ENCODE data around the gene BCR.

The BCR gene

GRCh38 chr22:23268139-23268712, 87.9 kb downstream of the BCR start:
- no peaks in the 10 kb centered on the region for H3K27me3 ChIP-seq (ENCODE audit: insufficient read depth, poor library complexity, severe bottlenecking)
- no peak overlapping the region for H3K4me3 ChIP-seq (replicated peaks; ENCODE audit: insufficient read depth, low read length)
- H3K27ac ChIP-seq (replicated peaks): no peak overlapping the region
- DNase-seq (ENCODE audit: low read depth in 1 of 2, low spot score in 1 of 2): no peak
- TF ChIP-seq SPI1 (IDR thresholded peaks at IDR 0.05; ENCODE audit: borderline replicate concordance, low read depth) (no peak), CTCF (IDR thresholded peaks at IDR 0.05; ENCODE audit: insufficient read depth, low read length) (no peak), POLR2AphosphoS5 (IDR thresholded peaks at IDR 0.05; ENCODE audit: low read depth) (no peak), GABPA (IDR thresholded peaks at IDR 0.05; ENCODE audit: low read depth) (no peak)
- TF ChIP-seq, protein P1, sequence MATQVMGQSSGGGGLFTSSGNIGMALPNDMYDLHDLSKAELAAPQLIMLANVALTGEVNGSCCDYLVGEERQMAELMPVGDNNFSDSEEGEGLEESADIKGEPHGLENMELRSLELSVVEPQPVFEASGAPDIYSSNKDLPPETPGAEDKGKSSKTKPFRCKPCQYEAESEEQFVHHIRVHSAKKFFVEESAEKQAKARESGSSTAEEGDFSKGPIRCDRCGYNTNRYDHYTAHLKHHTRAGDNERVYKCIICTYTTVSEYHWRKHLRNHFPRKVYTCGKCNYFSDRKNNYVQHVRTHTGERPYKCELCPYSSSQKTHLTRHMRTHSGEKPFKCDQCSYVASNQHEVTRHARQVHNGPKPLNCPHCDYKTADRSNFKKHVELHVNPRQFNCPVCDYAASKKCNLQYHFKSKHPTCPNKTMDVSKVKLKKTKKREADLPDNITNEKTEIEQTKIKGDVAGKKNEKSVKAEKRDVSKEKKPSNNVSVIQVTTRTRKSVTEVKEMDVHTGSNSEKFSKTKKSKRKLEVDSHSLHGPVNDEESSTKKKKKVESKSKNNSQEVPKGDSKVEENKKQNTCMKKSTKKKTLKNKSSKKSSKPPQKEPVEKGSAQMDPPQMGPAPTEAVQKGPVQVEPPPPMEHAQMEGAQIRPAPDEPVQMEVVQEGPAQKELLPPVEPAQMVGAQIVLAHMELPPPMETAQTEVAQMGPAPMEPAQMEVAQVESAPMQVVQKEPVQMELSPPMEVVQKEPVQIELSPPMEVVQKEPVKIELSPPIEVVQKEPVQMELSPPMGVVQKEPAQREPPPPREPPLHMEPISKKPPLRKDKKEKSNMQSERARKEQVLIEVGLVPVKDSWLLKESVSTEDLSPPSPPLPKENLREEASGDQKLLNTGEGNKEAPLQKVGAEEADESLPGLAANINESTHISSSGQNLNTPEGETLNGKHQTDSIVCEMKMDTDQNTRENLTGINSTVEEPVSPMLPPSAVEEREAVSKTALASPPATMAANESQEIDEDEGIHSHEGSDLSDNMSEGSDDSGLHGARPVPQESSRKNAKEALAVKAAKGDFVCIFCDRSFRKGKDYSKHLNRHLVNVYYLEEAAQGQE (IDR thresholded peaks at IDR 0.05; ENCODE audit: insufficient replicate concordance, low read depth): no peak

GRCh38 chr22:23268877-23269276, 88.6 kb downstream of the BCR start:
- TF ChIP-seq SPI1 (IDR thresholded peaks at IDR 0.05; ENCODE audit: borderline replicate concordance, low read depth) (no peak), CTCF (IDR thresholded peaks at IDR 0.05; ENCODE audit: insufficient read depth, low read length) (no peak), GABPA (IDR thresholded peaks at IDR 0.05; ENCODE audit: low read depth) (no peak), POLR2AphosphoS5 (IDR thresholded peaks at IDR 0.05; ENCODE audit: low read depth) (no peak)
- TF ChIP-seq, protein P1 (IDR thresholded peaks at IDR 0.05; ENCODE audit: insufficient replicate concordance, low read depth): no peak
- DNase-seq (ENCODE audit: low read depth in 1 of 2, low spot score in 1 of 2): no peak
- H3K27ac ChIP-seq (replicated peaks): no peak overlapping the region
- H3K4me3 ChIP-seq (replicated peaks; ENCODE audit: insufficient read depth, low read length): no peak overlapping the region
- H3K27me3 ChIP-seq (ENCODE audit: insufficient read depth, poor library complexity, severe bottlenecking): no peaks in the 10 kb centered on the region

GRCh38 chr22:23269441-23270211, 89.3 kb downstream of the BCR start:
- TF ChIP-seq CTCF (IDR thresholded peaks at IDR 0.05; ENCODE audit: insufficient read depth, low read length) (no peak), POLR2AphosphoS5 (IDR thresholded peaks at IDR 0.05; ENCODE audit: low read depth) (no peak), SPI1 (IDR thresholded peaks at IDR 0.05; ENCODE audit: borderline replicate concordance, low read depth) (no peak), GABPA (IDR thresholded peaks at IDR 0.05; ENCODE audit: low read depth) (no peak)
- TF ChIP-seq, protein P1 (IDR thresholded peaks at IDR 0.05; ENCODE audit: insufficient replicate concordance, low read depth): no peak
- no peak for DNase-seq (ENCODE audit: low read depth in 1 of 2, low spot score in 1 of 2)
- Histone ChIP-seq H3K27ac (replicated peaks) (no peak overlapping the region), H3K27me3 (ENCODE audit: insufficient read depth, poor library complexity, severe bottlenecking) (no peaks in the 10 kb centered on the region), H3K4me3 (replicated peaks; ENCODE audit: insufficient read depth, low read length) (no peak overlapping the region)
